Measurements from ENCODE around the gene PIGC. TPM values are rescaled to one million over a fixed set of nuclear protein-coding genes. Genes with fewer than 3 reads are reported as not detected.

PIGC gene
- total and polyA plus RNA-seq, 10 of the 15 experiments (the other 5 are each of a cell fraction or from before 2014, with no cell fraction given), result 11.0 to 37.3 (median 19.6) TPM

DNA sequence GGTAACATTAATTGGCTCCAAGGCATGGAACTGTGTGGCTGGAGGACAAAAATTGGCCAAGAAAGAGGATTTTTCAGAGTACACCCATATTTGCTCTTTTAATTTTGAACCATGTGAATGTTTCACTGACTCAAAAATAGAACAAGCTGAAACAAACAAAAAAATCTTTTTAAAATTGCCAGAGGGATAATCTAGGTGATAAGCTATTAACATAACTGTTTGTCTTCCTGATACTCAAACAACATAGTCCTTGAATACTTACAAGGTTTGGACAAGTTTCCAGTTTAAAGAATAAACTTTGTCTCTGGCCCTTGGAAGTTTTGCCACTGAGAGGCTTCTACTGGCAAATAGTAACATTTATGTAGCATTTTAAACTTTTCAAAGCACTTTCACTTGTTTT is 30.0 kb upstream of the PIGC start:
- Histone ChIP-seq H3K27me3 (replicated peaks in 1 of 2; ENCODE audit: control insufficient read depth in 2 of 2, insufficient read depth in 2 of 2, low read length in 1 of 2) (no peaks in the 10 kb centered on the region; a peak in 3 of 4 replicates), H4K20me1 (ENCODE audit: control insufficient read depth, insufficient read depth) (no peaks in the 10 kb centered on the region), H3K36me3 (ENCODE audit: control insufficient read depth in 2 of 2, insufficient read depth in 2 of 2, low read length in 1 of 2) (no peaks in the 10 kb centered on the region), H3K4me1 (ENCODE audit: control insufficient read depth, insufficient read depth, low read length) (no peaks in the 10 kb centered on the region), H3K4me3 (no peak overlapping the region), H3K27ac (ENCODE audit: control insufficient read depth, insufficient read depth) (no peak overlapping the region), H3K9me3 (replicated peaks; ENCODE audit: control insufficient read depth, insufficient read depth, low read length) (no peaks in the 10 kb centered on the region), H2AFZ (ENCODE audit: control insufficient read depth, low read depth, low read length) (no peak overlapping the region), H3K79me2 (ENCODE audit: control insufficient read depth, insufficient read depth, low read length) (no peaks in the 10 kb centered on the region), H3K9ac (ENCODE audit: control insufficient read depth, insufficient read depth, low read length) (no peak overlapping the region), H3K4me2 (ENCODE audit: control insufficient read depth, insufficient read depth) (no peak overlapping the region)
- RAD21 ChIA-PET (ENCODE audit: unreplicated experiment), result no interaction called here
- no peak for ATAC-seq
- FAIRE-seq, result no peak
- intact Hi-C loops (cut with micrococcal nuclease; ENCODE audit: unreplicated experiment) (no loop called here), in situ Hi-C loops (cut with MboI) (no loop called here)
- SMC1A ChIA-PET (ENCODE audit: uncharacterized antibody, unreplicated experiment), result no interaction called here
- CTCF ChIA-PET, result interaction anchor here (0.9 to 1.3 kb wide), 2 partner anchors 44 to 471 kb away, joined by 4 read pairs; no protein-coding TSS in a partner anchor
- POLR2A ChIA-PET, result no interaction called here
- DNase-seq (ENCODE audit: low read depth, low spot score), result no peak
- TF ChIP-seq SUZ12 (IDR thresholded peaks at IDR 0.05; ENCODE audit: unreplicated experiment) (no peak), HSF1 (IDR thresholded peaks at IDR 0.05; ENCODE audit: low read depth, low read length) (no peak), ETV6 (conservative IDR thresholded peaks at IDR 0.05 in 1 of 2, IDR thresholded peaks at IDR 0.05 in 1 of 2; ENCODE audit: borderline replicate concordance in 1 of 2, low read depth in 1 of 2) (no peak), ATF3 (IDR thresholded peaks at IDR 0.05; ENCODE audit: borderline replicate concordance, extremely low read depth, low read depth, low read length) (no peak), LARP7 (IDR thresholded peaks at IDR 0.05) (no peak), ZBTB40 (IDR thresholded peaks at IDR 0.05; ENCODE audit: borderline replicate concordance) (no peak), BCL3 (IDR thresholded peaks at IDR 0.05; ENCODE audit: borderline replicate concordance, insufficient read depth, low read depth, low read length, poor library complexity, severe bottlenecking) (no peak)
- TF ChIP-seq, protein P1, sequence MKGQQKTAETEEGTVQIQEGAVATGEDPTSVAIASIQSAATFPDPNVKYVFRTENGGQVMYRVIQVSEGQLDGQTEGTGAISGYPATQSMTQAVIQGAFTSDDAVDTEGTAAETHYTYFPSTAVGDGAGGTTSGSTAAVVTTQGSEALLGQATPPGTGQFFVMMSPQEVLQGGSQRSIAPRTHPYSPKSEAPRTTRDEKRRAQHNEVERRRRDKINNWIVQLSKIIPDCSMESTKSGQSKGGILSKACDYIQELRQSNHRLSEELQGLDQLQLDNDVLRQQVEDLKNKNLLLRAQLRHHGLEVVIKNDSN (IDR thresholded peaks at IDR 0.05; ENCODE audit: borderline replicate concordance, extremely low read length, insufficient read depth, low read depth, low read length), result no peak
- BruUV-seq (replicated peaks), result no TSS peak

Data from GM12878 (cell line).